PFSK-1 (cell line): ENCODE data around the gene RDH12.

Experiments used
- FOXP2 ChIP-seq: optimal IDR thresholded peaks from 2 replicates; pipeline ENCODE3; 2011; ENCODE audit warnings: borderline replicate concordance, control low read depth, inconsistent platforms; ENCODE audit not compliant: insufficient read depth; ENCODE audit errors: extremely low read length, extremely low read depth
- POLR2AphosphoS5 ChIP-seq: IDR thresholded peaks from 2 replicates; pipeline ENCODE4 v1.6.1; 2012; ENCODE audit warnings: low read depth, mild to moderate bottlenecking, control low read depth, low read length, moderate library complexity
- TAF1 ChIP-seq: IDR thresholded peaks from 2 replicates; pipeline ENCODE4 v1.6.1; 2012; ENCODE audit warnings: low read length, control low read depth, borderline replicate concordance; ENCODE audit not compliant: insufficient read depth

DNA sequence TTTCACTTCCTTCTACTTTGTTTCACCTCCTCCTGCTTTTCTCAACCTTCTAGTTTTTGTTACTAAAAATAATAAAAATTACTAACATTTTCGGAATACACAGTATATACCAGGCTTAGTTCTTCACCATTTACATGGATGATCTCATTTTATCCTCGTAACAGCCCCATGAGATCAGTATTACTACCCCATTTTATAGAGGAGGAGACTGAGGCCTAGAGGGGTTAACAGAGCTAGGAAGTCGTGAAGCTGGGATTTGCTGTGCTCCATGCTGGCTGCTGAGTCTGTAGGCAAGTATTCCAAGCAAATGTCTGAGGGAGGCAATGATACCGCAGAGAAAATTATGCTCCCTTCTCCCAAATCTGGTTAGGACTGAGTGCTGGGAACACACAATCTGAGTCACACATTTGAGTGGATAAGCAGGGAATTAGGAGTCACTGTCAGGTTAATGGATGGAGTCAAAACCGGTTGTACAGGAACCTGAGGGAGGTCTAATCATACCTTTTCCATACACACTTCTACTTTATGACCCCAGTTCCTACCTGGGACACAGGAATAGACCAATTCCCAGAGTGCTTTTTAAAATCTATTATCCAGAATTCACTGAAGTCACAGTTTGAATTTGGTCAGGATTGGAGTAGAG lies 63.6 kb downstream of the RDH12 start:
- TF ChIP-seq POLR2AphosphoS5 (no peak), TAF1 (no peak), FOXP2 (no peak)
